SU-DHL-6 (cell line): ENCODE results near the gene ELAVL3.

Experiments
- CTCF ChIP-seq: fragments of 200-600 bp; sonication (generic); IDR thresholded peaks from one replicate; pipeline ENCODE4 v1.5.1; 2017; ENCODE audit warnings: antibody characterized with exemption, mild to moderate bottlenecking, low read length, moderate library complexity; ENCODE audit not compliant: insufficient read depth, poor library complexity, severe bottlenecking
- EZH2phosphoT487 ChIP-seq: fragments of 200-600 bp; sonication (generic), shearing (Covaris generic); conservative IDR thresholded peaks from 2 replicates; pipeline ENCODE4 v1.6.1; 2018; ENCODE audit warnings: mild to moderate bottlenecking, antibody characterized with exemption, low read length, moderate library complexity, mixed read lengths

GRCh38 chr19:11446271-11446651 is 34.6 kb downstream of the ELAVL3 start:
- TF ChIP-seq CTCF = no peak
- no peak for TF ChIP-seq EZH2phosphoT487
